SK-N-MC (cell line): ENCODE data around the gene ERI3.

Experiments
- DNase-seq: peaks from one replicate; pipeline ENCODE4 v3.0.0-alpha.2; 2011; ENCODE audit warnings: low read depth, low spot score
- H3K27ac ChIP-seq: fragments of 200-600 bp; sonication (generic); 2 replicates; pipeline ENCODE4 v1.5.1; 2016; ENCODE audit warnings: mixed run types
- H3K36me3 ChIP-seq: fragments of 200-600 bp; sonication (generic); 2 replicates; pipeline ENCODE4 v1.6.1; 2017; ENCODE audit warnings: antibody characterized with exemption, low read length, mixed read lengths; ENCODE audit not compliant: insufficient read depth
- H3K4me3 ChIP-seq: fragments of 200-600 bp; sonication (generic); 2 replicates; pipeline ENCODE4 v1.5.1; 2016
- H3K9ac ChIP-seq: fragments of 200-600 bp; sonication (generic); 2 replicates; pipeline ENCODE4 v1.8.0; 2017; ENCODE audit warnings: mixed run types, mixed read lengths; ENCODE audit not compliant: insufficient read length
- H3K9me3 ChIP-seq: fragments of 200-600 bp; sonication (generic); 2 replicates; pipeline ENCODE4 v1.6.1; 2017; ENCODE audit warnings: low read depth, mild to moderate bottlenecking, antibody characterized with exemption, low read length, moderate library complexity, mixed read lengths
- EZH2 ChIP-seq: fragments of 200-600 bp; sonication (generic); IDR thresholded peaks from one replicate; pipeline ENCODE4 v1.6.1; 2017; ENCODE audit warnings: antibody characterized with exemption
- FOXP2 ChIP-seq: optimal IDR thresholded peaks from 2 replicates; pipeline ENCODE3; 2011; ENCODE audit warnings: mild to moderate bottlenecking, moderate library complexity; ENCODE audit not compliant: insufficient read depth; ENCODE audit errors: extremely low read length, control extremely low read depth
- POLR2AphosphoS5 ChIP-seq: IDR thresholded peaks from 2 replicates; pipeline ENCODE4 v1.6.1; 2012; ENCODE audit warnings: mild to moderate bottlenecking, low read depth, low read length, borderline replicate concordance

ERI3 gene

DNA sequence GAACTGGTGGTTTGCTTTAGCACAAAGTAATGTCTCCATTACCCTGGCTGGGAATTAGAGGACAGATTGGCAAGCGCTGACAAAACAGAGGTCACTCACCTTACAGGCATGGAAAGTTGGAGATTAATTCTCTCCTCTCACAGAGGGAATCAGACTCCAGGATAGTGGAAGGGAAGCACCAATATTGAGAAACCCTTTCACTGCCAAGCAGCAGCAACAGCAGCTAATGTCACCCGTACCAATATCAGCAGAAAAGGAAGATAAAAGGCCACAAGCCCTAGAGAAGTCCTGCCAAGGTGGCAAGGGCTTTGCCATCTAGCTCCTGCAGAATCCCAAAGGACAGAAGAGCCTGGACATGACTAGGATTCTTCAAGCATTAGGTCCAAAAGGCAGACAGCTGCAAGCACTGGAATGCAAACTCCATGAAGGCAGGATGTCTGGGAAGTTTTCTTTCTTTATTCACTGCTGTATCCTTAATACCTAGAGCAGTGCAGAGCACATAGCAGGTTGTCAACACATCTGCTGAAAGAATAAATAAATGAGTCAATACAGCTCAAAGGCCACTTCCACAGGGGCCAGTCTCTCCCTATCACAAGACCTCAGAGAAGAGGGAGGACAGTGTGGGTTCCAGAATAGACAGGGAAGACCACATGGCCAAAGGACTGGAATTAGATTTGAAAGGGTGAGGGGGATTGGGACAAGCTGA is 57.2 kb downstream of the ERI3 start:
- H3K27ac ChIP-seq, result no peak overlapping the region
- H3K36me3 ChIP-seq, result peaks cover 26% of the 10 kb centered on the region; the same call in 1 of the 2 replicates
- TF ChIP-seq FOXP2, result no peak
- TF ChIP-seq EZH2, result no peak
- no peak for TF ChIP-seq POLR2AphosphoS5

GRCh38 chr1:44296806-44297205 is 58.3 kb downstream of the ERI3 start:
- DNase-seq, result no peak
- peaks cover 18% of the 10 kb centered on the region; the same call in 1 of the 2 replicates for H3K36me3 ChIP-seq
- H3K4me3 ChIP-seq, result no peak overlapping the region
- H3K9ac ChIP-seq, result no peak overlapping the region
- no peak for TF ChIP-seq FOXP2
- no peak for TF ChIP-seq POLR2AphosphoS5
- H3K9me3 ChIP-seq, result no peaks in the 10 kb centered on the region
- H3K27ac ChIP-seq, result no peak overlapping the region

More for the DNA sequence above, 57.2 kb downstream of the ERI3 start:
- Histone ChIP-seq H3K9ac (no peak overlapping the region), H3K4me3 (no peak overlapping the region), H3K9me3 (no peaks in the 10 kb centered on the region)
- no peak for DNase-seq

GRCh38 chr1:44296086-44296485 is 59.0 kb downstream of the ERI3 start:
- no peak for TF ChIP-seq FOXP2
- no peak for TF ChIP-seq POLR2AphosphoS5
- Histone ChIP-seq H3K9ac (no peak overlapping the region), H3K4me3 (no peak overlapping the region), H3K27ac (no peak overlapping the region), H3K36me3 (peaks cover 18% of the 10 kb centered on the region; the same call in 1 of the 2 replicates), H3K9me3 (no peaks in the 10 kb centered on the region)
- DNase-seq, result no peak

- no peak for TF ChIP-seq EZH2
- no peak for TF ChIP-seq POLR2AphosphoS5
- no peak for TF ChIP-seq FOXP2
- Histone ChIP-seq H3K9me3 (no peaks in the 10 kb centered on the region), H3K27ac (no peak overlapping the region), H3K9ac (no peak overlapping the region), H3K4me3 (no peak overlapping the region), H3K36me3 (peaks cover 18% of the 10 kb centered on the region; the same call in 1 of the 2 replicates)
- DNase-seq, result no peak
Observed at GRCh38 chr1:44294588-44295007, 60.5 kb downstream of the ERI3 start.

- Histone ChIP-seq H3K36me3 (peaks cover 18% of the 10 kb centered on the region; the same call in 1 of the 2 replicates), H3K9ac (no peak overlapping the region), H3K27ac (no peak overlapping the region), H3K9me3 (no peaks in the 10 kb centered on the region), H3K4me3 (no peak overlapping the region)
- no peak for DNase-seq
- TF ChIP-seq EZH2 (no peak), POLR2AphosphoS5 (no peak), FOXP2 (no peak)
Observed at GRCh38 chr1:44293761-44294315, 61.2 kb downstream of the ERI3 start.

DNA sequence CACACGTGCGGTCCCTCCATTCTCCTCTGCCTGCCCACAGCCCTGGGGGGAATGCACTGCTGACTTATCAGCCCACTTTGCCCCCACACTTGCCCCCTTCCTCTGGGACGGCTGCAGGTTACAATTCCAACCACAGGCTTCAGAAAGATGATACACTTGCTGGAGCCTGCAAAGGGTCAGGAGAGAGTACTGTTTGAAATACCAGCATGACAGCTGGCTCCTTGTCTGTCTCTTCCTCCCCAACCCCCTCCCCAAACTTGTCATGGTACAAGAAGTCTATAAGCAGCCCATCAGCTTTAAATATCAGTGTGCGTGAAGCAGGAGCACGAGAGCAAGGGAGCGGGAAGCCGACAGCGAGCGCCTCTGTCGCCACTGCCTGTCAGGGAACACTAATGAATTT is 62.4 kb downstream of the ERI3 start:
- H3K9ac ChIP-seq, result no peak overlapping the region
- TF ChIP-seq POLR2AphosphoS5 (no peak), FOXP2 (no peak), EZH2 (no peak)
- H3K36me3 ChIP-seq, result peaks cover 12% of the 10 kb centered on the region; the same call in 1 of the 2 replicates
- no peaks in the 10 kb centered on the region for H3K9me3 ChIP-seq
- H3K27ac ChIP-seq, result no peak overlapping the region
- no peak for DNase-seq
- H3K4me3 ChIP-seq, result no peak overlapping the region

DNA sequence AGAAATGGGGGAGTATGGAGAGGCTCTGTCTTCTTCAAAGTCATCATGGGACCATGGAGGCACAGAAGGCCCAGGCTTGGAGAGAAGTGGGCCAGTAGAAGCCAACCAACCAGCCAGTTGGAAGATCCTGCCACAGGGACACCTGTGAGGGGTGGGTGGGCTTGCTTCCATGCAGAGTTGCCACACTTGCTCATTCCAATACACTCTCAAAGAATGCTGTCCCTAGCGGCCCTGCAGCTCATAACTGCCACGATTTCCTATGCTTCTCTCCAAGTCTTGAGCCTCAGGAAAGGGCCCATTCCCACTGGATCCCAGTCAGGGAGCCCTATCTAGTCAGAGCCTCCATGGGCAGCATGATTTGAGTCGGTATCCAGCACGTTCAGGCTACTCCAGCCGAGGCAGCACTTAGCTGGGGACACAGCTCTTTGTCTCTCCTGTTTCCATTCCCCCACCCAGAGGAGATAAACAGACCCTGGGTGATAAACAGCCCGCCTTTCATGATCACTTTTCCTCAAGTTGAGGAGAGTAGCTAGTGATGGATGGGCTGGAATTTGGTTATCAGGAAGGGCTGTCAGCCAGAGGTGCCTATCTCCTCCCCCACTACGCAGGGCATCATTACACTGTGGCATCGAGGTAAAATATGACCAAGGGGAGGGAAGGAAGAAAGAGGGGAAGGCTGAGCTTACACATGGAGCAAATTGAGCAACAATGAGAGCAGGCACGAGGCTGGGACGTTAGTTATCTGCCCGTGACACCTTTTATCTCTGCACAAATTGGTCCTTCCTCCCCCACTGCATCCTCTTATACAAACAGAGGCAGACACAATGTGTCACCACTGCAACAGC is 64.6 kb downstream of the ERI3 start:
- Histone ChIP-seq H3K27ac (no peak overlapping the region), H3K9ac (no peak overlapping the region), H3K36me3 (peaks cover 12% of the 10 kb centered on the region; the same call in 1 of the 2 replicates), H3K4me3 (no peak overlapping the region), H3K9me3 (no peaks in the 10 kb centered on the region)
- TF ChIP-seq EZH2 (no peak), FOXP2 (no peak)
- no peak for DNase-seq

DNA sequence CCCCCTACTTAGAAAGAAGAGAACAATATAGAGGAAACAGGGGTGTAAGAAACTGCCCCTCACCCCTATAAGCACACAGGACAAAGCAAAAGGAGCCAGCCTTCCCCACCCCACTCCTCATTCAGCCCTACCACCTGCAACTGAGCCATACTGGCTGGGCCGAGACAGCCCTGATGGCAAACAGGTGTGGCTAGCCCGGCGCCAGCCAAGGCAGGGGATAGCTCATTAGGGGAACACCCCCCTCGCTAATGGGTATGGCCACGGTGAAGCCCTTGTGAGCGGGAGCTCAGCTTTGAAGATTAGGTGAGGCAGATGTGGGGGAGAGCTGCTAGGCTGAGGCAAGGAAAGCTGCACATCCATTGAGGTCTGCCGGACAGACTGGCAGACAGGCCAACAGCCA is 65.5 kb downstream of the ERI3 start:
- peaks cover 9% of the 10 kb centered on the region; the same call in 1 of the 2 replicates for H3K36me3 ChIP-seq
- TF ChIP-seq EZH2, result no peak
- no peak for TF ChIP-seq FOXP2
- TF ChIP-seq POLR2AphosphoS5, result no peak
- no peaks in the 10 kb centered on the region for H3K9me3 ChIP-seq
- no peak overlapping the region for H3K9ac ChIP-seq
- no peak overlapping the region for H3K4me3 ChIP-seq
- no peak for DNase-seq
- no peak overlapping the region for H3K27ac ChIP-seq
